HepG2 (cell line): Measurements from ENCODE around the gene GLB1L.

Source experiments
- CTCF ChIP-seq: sonication (generic); formaldehyde crosslinking; IDR thresholded peaks from 2 replicates; pipeline ENCODE4 v1.5.0; 2020; ENCODE audit warnings: mild to moderate bottlenecking, missing genetic modification reagents, moderate library complexity
- EP300 ChIP-seq, 3 experiments: sonication (generic) in 1 of 3; formaldehyde crosslinking in 1 of 3; IDR thresholded peaks; 2 replicates each; pipeline versions ENCODE4 v1.5.1 to v1.6.1; 2011 to 2020; ENCODE audit warnings: low read depth in 2 of 3, low read length in 2 of 3, borderline replicate concordance in 1 of 3, improper control_type of control experiment in 1 of 3, mild to moderate bottlenecking in 1 of 3, missing genetic modification reagents in 1 of 3, moderate library complexity in 1 of 3
- FOXJ3 ChIP-seq: sonication (generic); formaldehyde crosslinking; IDR thresholded peaks from 2 replicates; pipeline ENCODE4 v1.4.0; 2020; ENCODE audit warnings: missing genetic modification reagents, mild to moderate bottlenecking, borderline replicate concordance
- JUN ChIP-seq: sonication (generic); formaldehyde crosslinking; IDR thresholded peaks from 2 replicates; pipeline ENCODE4 v1.4.0; 2020; ENCODE audit warnings: mild to moderate bottlenecking, missing genetic modification reagents
- MNT ChIP-seq: fragments of 450-650 bp; IDR thresholded peaks from 2 replicates; pipeline ENCODE4 v1.6.1; 2016
- PHF21A ChIP-seq: sonication (generic); formaldehyde crosslinking; IDR thresholded peaks from 2 replicates; pipeline ENCODE4 v1.5.0; 2020; ENCODE audit warnings: mild to moderate bottlenecking, missing genetic modification reagents
- POLR2A ChIP-seq, 2 experiments: IDR thresholded peaks; 2 replicates each; pipeline ENCODE4 v1.6.1; 2011; ENCODE audit warnings: low read depth in 2 of 2, low read length in 2 of 2, mild to moderate bottlenecking in 1 of 2, moderate library complexity in 1 of 2; ENCODE audit not compliant: insufficient read depth in 1 of 2
- RBFOX2 ChIP-seq: fragments of 200-400 bp; formaldehyde crosslinking; IDR thresholded peaks from 2 replicates; pipeline ENCODE4 v1.6.1; 2017; ENCODE audit warnings: low read depth, mild to moderate bottlenecking, low read length
- TAF1 ChIP-seq: sonication (generic); formaldehyde crosslinking; IDR thresholded peaks from 2 replicates; pipeline ENCODE4 v1.4.0; 2020; ENCODE audit warnings: missing genetic modification reagents
- ZFP36 ChIP-seq: fragments of 150-350 bp; IDR thresholded peaks from 2 replicates; pipeline ENCODE4 v1.6.1; 2018; ENCODE audit warnings: borderline replicate concordance, low read length, low read depth; ENCODE audit not compliant: partially characterized antibody
- TF ChIP-seq, protein P1 (sequence below): IDR thresholded peaks from 2 replicates; pipeline ENCODE4 v1.6.1; 2016; ENCODE audit warnings: missing biosample characterization, missing genetic modification reagents, low read depth

- TF ChIP-seq, protein P1, sequence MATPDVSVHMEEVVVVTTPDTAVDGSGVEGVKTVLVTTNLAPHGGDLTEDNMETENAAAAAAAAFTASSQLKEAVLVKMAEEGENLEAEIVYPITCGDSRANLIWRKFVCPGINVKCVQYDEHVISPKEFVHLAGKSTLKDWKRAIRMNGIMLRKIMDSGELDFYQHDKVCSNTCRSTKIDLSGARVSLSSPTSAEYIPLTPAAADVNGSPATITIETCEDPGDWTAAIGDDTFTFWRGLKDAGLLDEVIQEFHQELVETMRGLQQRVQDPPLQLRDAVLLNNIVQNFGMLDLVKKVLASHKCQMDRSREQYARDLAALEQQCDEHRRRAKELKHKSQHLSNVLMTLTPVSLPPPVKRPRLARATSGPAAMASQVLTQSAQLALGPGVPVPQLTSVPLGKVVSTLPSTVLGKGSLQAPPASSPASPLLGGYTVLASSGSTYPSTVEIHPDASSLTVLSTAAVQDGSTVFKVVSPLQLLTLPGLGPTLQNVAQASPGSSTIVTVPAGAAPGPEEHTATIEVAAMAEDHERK (CRISPR knock-in tag) = no peak
- TF ChIP-seq TAF1 (CRISPR knock-in tag) (no peak), POLR2A (IDR thresholded peaks at IDR 0.05; ENCODE audit: insufficient read depth in 1 of 2, low read depth in 2 of 2, low read length in 2 of 2) (no peak), JUN (CRISPR knock-in tag) (no peak), EP300 (IDR thresholded peaks at IDR 0.05; ENCODE audit: low read depth in 2 of 2, low read length in 2 of 2) (no peak), EP300 (CRISPR knock-in tag; IDR thresholded peaks at IDR 0.05; ENCODE audit: borderline replicate concordance) (no peak), CTCF (CRISPR knock-in tag) (no peak), FOXJ3 (CRISPR knock-in tag) (no peak), PHF21A (CRISPR knock-in tag) (no peak), ZFP36 (no peak), MNT (no peak), RBFOX2 (no peak)
Observed at GRCh38 chr2:219246559-219246958, 1.3 kb upstream of the GLB1L start.
